Neural progenitor cell (in vitro differentiated cells): Measurements from ENCODE around the gene CIRBP.

Source experiments
- CTCF ChIP-seq: fragments of 200-600 bp; sonication (generic); IDR thresholded peaks from 2 replicates; pipeline ENCODE4 v1.5.1; 2017; ENCODE audit warnings: antibody characterized with exemption, mild to moderate bottlenecking
- EZH2 ChIP-seq: fragments of 200-600 bp; sonication (generic); IDR thresholded peaks from 2 replicates; pipeline ENCODE4 v1.6.1; 2017; ENCODE audit warnings: antibody characterized with exemption, mild to moderate bottlenecking, moderate library complexity
- EZH2phosphoT487 ChIP-seq: fragments of 200-600 bp; sonication (generic); IDR thresholded peaks from 2 replicates; pipeline ENCODE4 v1.6.1; 2017; ENCODE audit warnings: antibody characterized with exemption

GRCh38 chr19:1311543-1312091, 42.5 kb downstream of the CIRBP start:
- TF ChIP-seq CTCF, result no peak
- no peak for TF ChIP-seq EZH2
- TF ChIP-seq EZH2phosphoT487, result no peak
